OCI-LY1 (cell line): ENCODE data around the gene TMEM9.

Experiments used
- CTCF ChIP-seq: fragments of 200-600 bp; sonication (generic), shearing (Covaris generic); IDR thresholded peaks from 2 replicates; pipeline ENCODE4 v1.5.1; 2017; ENCODE audit warnings: mild to moderate bottlenecking, antibody characterized with exemption, low read length, moderate library complexity, mixed read lengths
- EZH2 ChIP-seq: fragments of 200-600 bp; sonication (generic), shearing (Covaris generic); IDR thresholded peaks from 2 replicates; pipeline ENCODE4 v1.8.0; 2017; ENCODE audit warnings: borderline replicate concordance, mixed run types, mild to moderate bottlenecking, antibody characterized with exemption, low read length, moderate library complexity, mixed read lengths

GRCh38 chr1:201091256-201091655 lies 63.0 kb downstream of the TMEM9 start:
- TF ChIP-seq CTCF (no peak), EZH2 (no peak)
